Keratinocyte (primary cell): ENCODE results near the gene NMNAT2.

Experiments
- EZH2 ChIP-seq: IDR thresholded peaks from one replicate; pipeline ENCODE4 v1.6.1; 2012; ENCODE audit warnings: inconsistent platforms, mild to moderate bottlenecking, low read length, moderate library complexity
- TF ChIP-seq, protein P1 (sequence below), 3 experiments: IDR thresholded peaks in 1 of 3; conservative IDR thresholded peaks in 1 of 3; optimal IDR thresholded peaks in 1 of 3; 2 replicates in 2 of 3; 3 replicates in 1 of 3; pipeline versions ENCODE3 to v1.5.1; 2011; ENCODE audit warnings: low read length in 3 of 3, mild to moderate bottlenecking in 3 of 3, moderate library complexity in 2 of 3, control low read depth in 1 of 3, inconsistent platforms in 1 of 3; ENCODE audit not compliant: insufficient read depth in 2 of 3; ENCODE audit errors: extremely low read depth in 1 of 3

GRCh38 chr1:183247931-183248330 is 170.2 kb downstream of the NMNAT2 start:
- TF ChIP-seq, protein P1, sequence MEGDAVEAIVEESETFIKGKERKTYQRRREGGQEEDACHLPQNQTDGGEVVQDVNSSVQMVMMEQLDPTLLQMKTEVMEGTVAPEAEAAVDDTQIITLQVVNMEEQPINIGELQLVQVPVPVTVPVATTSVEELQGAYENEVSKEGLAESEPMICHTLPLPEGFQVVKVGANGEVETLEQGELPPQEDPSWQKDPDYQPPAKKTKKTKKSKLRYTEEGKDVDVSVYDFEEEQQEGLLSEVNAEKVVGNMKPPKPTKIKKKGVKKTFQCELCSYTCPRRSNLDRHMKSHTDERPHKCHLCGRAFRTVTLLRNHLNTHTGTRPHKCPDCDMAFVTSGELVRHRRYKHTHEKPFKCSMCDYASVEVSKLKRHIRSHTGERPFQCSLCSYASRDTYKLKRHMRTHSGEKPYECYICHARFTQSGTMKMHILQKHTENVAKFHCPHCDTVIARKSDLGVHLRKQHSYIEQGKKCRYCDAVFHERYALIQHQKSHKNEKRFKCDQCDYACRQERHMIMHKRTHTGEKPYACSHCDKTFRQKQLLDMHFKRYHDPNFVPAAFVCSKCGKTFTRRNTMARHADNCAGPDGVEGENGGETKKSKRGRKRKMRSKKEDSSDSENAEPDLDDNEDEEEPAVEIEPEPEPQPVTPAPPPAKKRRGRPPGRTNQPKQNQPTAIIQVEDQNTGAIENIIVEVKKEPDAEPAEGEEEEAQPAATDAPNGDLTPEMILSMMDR (optimal IDR thresholded peaks at IDR 0.05 in 1 of 3, IDR thresholded peaks at IDR 0.05 in 1 of 3, conservative IDR thresholded peaks at IDR 0.05 in 1 of 3; ENCODE audit: extremely low read depth in 1 of 3, insufficient read depth in 2 of 3, low read length in 3 of 3), result no peak
- no peak for TF ChIP-seq EZH2
